Muscle layer of duodenum (tissue), 2 donors: ENCODE results near the gene TMEM143.

ENCODE experiments used
- H3K27ac ChIP-seq: one replicate; pipeline ENCODE4 v1.7.0; 2013; ENCODE audit warnings: mild to moderate bottlenecking, low read length
- H3K27me3 ChIP-seq: one replicate; pipeline ENCODE4 v1.7.0; 2013; ENCODE audit warnings: low read depth, mild to moderate bottlenecking, control low read depth, low read length
- H3K36me3 ChIP-seq, 2 donors: one replicate each; pipeline ENCODE4 v1.7.0; 2013; ENCODE audit warnings: low read length in 2 of 2, control low read depth in 1 of 2, mild to moderate bottlenecking in 1 of 2; ENCODE audit not compliant: insufficient read depth in 2 of 2, control insufficient read depth in 1 of 2
- H3K4me1 ChIP-seq, 2 donors: one replicate each; pipeline ENCODE4 v1.7.0; 2013; ENCODE audit warnings: low read length in 2 of 2, mild to moderate bottlenecking in 2 of 2, control low read depth in 1 of 2, moderate library complexity in 1 of 2; ENCODE audit not compliant: insufficient read depth in 2 of 2, control insufficient read depth in 1 of 2
- H3K4me3 ChIP-seq, 2 donors: one replicate each; pipeline ENCODE4 v1.7.0; 2013; ENCODE audit warnings: low read length in 2 of 2, low read depth in 1 of 2, mild to moderate bottlenecking in 1 of 2
- H3K9me3 ChIP-seq, 2 donors: one replicate each; pipeline ENCODE4 v1.7.0; 2013; ENCODE audit warnings: low read length in 2 of 2, control low read depth in 1 of 2, mild to moderate bottlenecking in 1 of 2; ENCODE audit not compliant: control insufficient read depth in 1 of 2
- donor health status: healthy.

Gene TMEM143

GRCh38 chr19:48367855-48368254, 4.1 kb upstream of the TMEM143 start:
- Histone ChIP-seq H3K36me3 (no peaks in the 10 kb centered on the region), H3K9me3 (no peaks in the 10 kb centered on the region), H3K4me3 (no peak overlapping the region), H3K27me3 (no peaks in the 10 kb centered on the region), H3K4me1 (peaks cover 0 to 6% of the 10 kb centered on the region in 2 donors), H3K27ac (no peak overlapping the region)

GRCh38 chr19:48365602-48366001, 1.9 kb upstream of the TMEM143 start:
- no peak overlapping the region for H3K4me3 ChIP-seq
- H3K36me3 ChIP-seq, result no peaks in the 10 kb centered on the region
- H3K27ac ChIP-seq, result no peak overlapping the region
- H3K27me3 ChIP-seq, result no peaks in the 10 kb centered on the region
- no peaks in the 10 kb centered on the region for H3K9me3 ChIP-seq
- peaks cover 0 to 6% of the 10 kb centered on the region in 2 donors for H3K4me1 ChIP-seq

- Histone ChIP-seq H3K9me3 (no peaks in the 10 kb centered on the region), H3K4me1 (peaks cover 0 to 6% of the 10 kb centered on the region in 2 donors), H3K27me3 (no peaks in the 10 kb centered on the region), H3K36me3 (peaks cover 0 to 3% of the 10 kb centered on the region in 2 donors), H3K4me3 (peak overlapping the region; percentile 52 to 63), H3K27ac (peak overlapping the region; percentile 76)
Observed at GRCh38 chr19:48364598-48365348, 1.0 kb upstream of the TMEM143 start.

GRCh38 chr19:48363500-48363809, 285 bp downstream of the TMEM143 start:
- H3K4me3 ChIP-seq, result peak overlapping the region; percentile 63 to 96
- peaks cover 0 to 6% of the 10 kb centered on the region in 2 donors for H3K4me1 ChIP-seq
- H3K9me3 ChIP-seq, result no peaks in the 10 kb centered on the region

GRCh38 chr19:48362716-48363499, 832 bp downstream of the TMEM143 start:
- Histone ChIP-seq H3K9me3 (no peaks in the 10 kb centered on the region), H3K27ac (peak overlapping the region; percentile 97), H3K36me3 (peaks cover 0 to 3% of the 10 kb centered on the region in 2 donors), H3K4me3 (peak overlapping the region; percentile 63 to 96), H3K27me3 (no peaks in the 10 kb centered on the region), H3K4me1 (peaks cover 0 to 6% of the 10 kb centered on the region in 2 donors)

More at GRCh38 chr19:48363500-48363809, 285 bp downstream of the TMEM143 start:
- Histone ChIP-seq H3K36me3 (peaks cover 0 to 3% of the 10 kb centered on the region in 2 donors), H3K27ac (peak overlapping the region; percentile 97), H3K27me3 (no peaks in the 10 kb centered on the region)

- Histone ChIP-seq H3K36me3 (peaks cover 0 to 3% of the 10 kb centered on the region in 2 donors), H3K9me3 (no peaks in the 10 kb centered on the region), H3K4me3 (no peak overlapping the region), H3K27ac (no peak overlapping the region), H3K4me1 (peaks cover 0 to 6% of the 10 kb centered on the region in 2 donors), H3K27me3 (no peaks in the 10 kb centered on the region)
Observed at GRCh38 chr19:48361912-48362311, 1.8 kb downstream of the TMEM143 start.

- H3K9me3 ChIP-seq, result no peaks in the 10 kb centered on the region
- no peaks in the 10 kb centered on the region for H3K27me3 ChIP-seq
- no peak overlapping the region for H3K4me3 ChIP-seq
- no peaks in the 10 kb centered on the region for H3K4me1 ChIP-seq
- no peak overlapping the region for H3K27ac ChIP-seq
- H3K36me3 ChIP-seq, result peaks cover 0 to 3% of the 10 kb centered on the region in 2 donors
Observed at GRCh38 chr19:48359123-48359522, 4.6 kb downstream of the TMEM143 start.

- H3K36me3 ChIP-seq, result peaks cover 0 to 3% of the 10 kb centered on the region in 2 donors
- no peaks in the 10 kb centered on the region for H3K9me3 ChIP-seq
- H3K27ac ChIP-seq, result no peak overlapping the region
- H3K4me3 ChIP-seq, result no peak overlapping the region
- no peaks in the 10 kb centered on the region for H3K4me1 ChIP-seq
- no peaks in the 10 kb centered on the region for H3K27me3 ChIP-seq
Observed at GRCh38 chr19:48355365-48355954, 8.3 kb downstream of the TMEM143 start.

GRCh38 chr19:48354332-48354992, 9.3 kb downstream of the TMEM143 start:
- Histone ChIP-seq H3K4me1 (no peaks in the 10 kb centered on the region), H3K4me3 (no peak overlapping the region), H3K27me3 (no peaks in the 10 kb centered on the region), H3K36me3 (no peaks in the 10 kb centered on the region), H3K27ac (no peak overlapping the region), H3K9me3 (no peaks in the 10 kb centered on the region)

- Histone ChIP-seq H3K9me3 (no peaks in the 10 kb centered on the region), H3K4me3 (no peak overlapping the region), H3K27me3 (no peaks in the 10 kb centered on the region), H3K27ac (no peak overlapping the region), H3K4me1 (no peaks in the 10 kb centered on the region), H3K36me3 (no peaks in the 10 kb centered on the region)
Observed at GRCh38 chr19:48353677-48354076, 10.1 kb downstream of the TMEM143 start.

- Histone ChIP-seq H3K4me1 (no peaks in the 10 kb centered on the region), H3K27me3 (no peaks in the 10 kb centered on the region)
Observed at GRCh38 chr19:48351341-48351752, 12.4 kb downstream of the TMEM143 start.

More at GRCh38 chr19:48351341-48351752, 12.4 kb downstream of the TMEM143 start:
- no peaks in the 10 kb centered on the region for H3K9me3 ChIP-seq
- H3K27ac ChIP-seq, result no peak overlapping the region
- H3K4me3 ChIP-seq, result no peak overlapping the region
- H3K36me3 ChIP-seq, result no peaks in the 10 kb centered on the region
